H1 (cell line): ENCODE measurements around the gene SLC7A14. TPM values are rescaled to one million over a fixed set of nuclear protein-coding genes. Genes with fewer than 3 reads are reported as not detected.

Source experiments
- CTCF ChIA-PET: fragments of 300-600 bp; sonication (Branson Sonifier 250); formaldehyde crosslinking; loops from one replicate; lab custom pipeline; 2021; ENCODE audit not compliant: partially characterized antibody; lab: Charles Lee
- POLR2A ChIA-PET: fragments of 300-600 bp; sonication (Branson Sonifier 250); formaldehyde crosslinking; loops from one replicate; lab custom pipeline; 2021; ENCODE audit warnings: inconsistent platforms; ENCODE audit not compliant: partially characterized antibody; lab: Charles Lee
- DNase-seq, 2 experiments: peaks; one replicate each; pipeline versions ENCODE4 v3.0.0 to v3.0.0-alpha.2; 2010 to 2022; ENCODE audit warnings: low spot score in 2 of 2, low read depth in 1 of 2, mixed read lengths in 1 of 2
- FAIRE-seq: peaks from 2 replicates; lab custom pipeline; 2011; peaks lifted over from hg19 to GRCh38; lab: Jason Lieb, UNC
- H2AFZ ChIP-seq: 2 replicates; pipeline ENCODE4 v1.8.1; 2012; ENCODE audit warnings: low read length, inconsistent platforms
- H2AK5ac ChIP-seq: 2 replicates; pipeline ENCODE4 v1.6.1; 2013; ENCODE audit warnings: low read depth, low read length
- H2BK120ac ChIP-seq: replicated peaks from 2 replicates; pipeline ENCODE3; 2013; ENCODE audit warnings: low read depth, low read length, inconsistent platforms
- H2BK12ac ChIP-seq: 2 replicates; pipeline ENCODE4 v1.6.1; 2013; ENCODE audit warnings: low read depth, low read length
- H2BK15ac ChIP-seq: 2 replicates; pipeline ENCODE4 v1.6.1; 2013; ENCODE audit warnings: low read length
- H2BK20ac ChIP-seq: 2 replicates; pipeline ENCODE4 v1.6.1; 2013; ENCODE audit warnings: low read length
- H2BK5ac ChIP-seq: 2 replicates; pipeline ENCODE4 v1.6.1; 2013; ENCODE audit warnings: low read depth, low read length
- H3K14ac ChIP-seq: 2 replicates; pipeline ENCODE4 v1.6.1; 2013; ENCODE audit warnings: inconsistent platforms; ENCODE audit not compliant: insufficient read length
- H3K18ac ChIP-seq: 2 replicates; pipeline ENCODE4 v1.6.1; 2013; ENCODE audit warnings: low read length; ENCODE audit errors: extremely low read depth
- H3K23ac ChIP-seq: 2 replicates; pipeline ENCODE4 v1.6.1; 2013; ENCODE audit warnings: inconsistent platforms; ENCODE audit not compliant: insufficient read length
- H3K23me2 ChIP-seq: 2 replicates; pipeline ENCODE4 v1.6.1; 2013; ENCODE audit warnings: low read depth, low read length
- H3K27ac ChIP-seq: 2 replicates; pipeline ENCODE4 v1.6.1; 2011; ENCODE audit warnings: low read depth, low read length, inconsistent platforms
- H3K27me3 ChIP-seq, 4 experiments: replicated peaks in 1 of 4; 1 replicate in 1 of 4; 2 replicates in 3 of 4; pipeline versions ENCODE4 v1.6.1 to v1.8.1; 2011 to 2013; ENCODE audit warnings: low read length in 3 of 4, mild to moderate bottlenecking in 3 of 4, inconsistent platforms in 2 of 4, mixed read lengths in 2 of 4, moderate library complexity in 1 of 4; ENCODE audit not compliant: control insufficient read depth in 3 of 4, insufficient read depth in 3 of 4; ENCODE audit errors: extremely low read depth in 1 of 4
- H3K36me3 ChIP-seq, 4 experiments: 2 replicates each; pipeline versions ENCODE4 v1.6.1 to v1.8.1; 2011 to 2013; ENCODE audit warnings: mild to moderate bottlenecking in 4 of 4, low read length in 3 of 4, moderate library complexity in 2 of 4, control low read depth in 1 of 4, inconsistent platforms in 1 of 4; ENCODE audit not compliant: insufficient read depth in 4 of 4, control insufficient read depth in 2 of 4
- H3K4ac ChIP-seq: replicated peaks from 2 replicates; pipeline ENCODE3; 2013; ENCODE audit warnings: low read length, low read depth, mixed read lengths, inconsistent platforms; ENCODE audit not compliant: insufficient read length
- H3K4me1 ChIP-seq, 4 experiments: replicated peaks in 1 of 4; 1 replicate in 1 of 4; 2 replicates in 3 of 4; pipeline versions ENCODE4 v1.6.1 to v1.8.1; 2011 to 2013; ENCODE audit warnings: low read length in 3 of 4, inconsistent platforms in 2 of 4, mixed read lengths in 1 of 4; ENCODE audit not compliant: insufficient read depth in 4 of 4, control insufficient read depth in 3 of 4
- H3K4me2 ChIP-seq, 2 experiments: 2 replicates each; pipeline versions ENCODE4 v1.6.1 to v1.8.1; 2011 to 2013; ENCODE audit warnings: low read depth in 2 of 2, low read length in 2 of 2, control low read depth in 1 of 2, inconsistent platforms in 1 of 2, mild to moderate bottlenecking in 1 of 2; ENCODE audit not compliant: insufficient read depth in 1 of 2
- H3K4me3 ChIP-seq, 4 experiments: fragments of 200-600, 300-600 bp in 1 of 4; sonication (generic), shearing (Covaris generic), sonication (Bioruptor Twin) in 1 of 4; 2 replicates each; pipeline versions ENCODE4 v1.5.1 to v1.8.1; 2011 to 2016; ENCODE audit warnings: low read length in 4 of 4, low read depth in 3 of 4, control low read depth in 2 of 4, inconsistent platforms in 2 of 4, mild to moderate bottlenecking in 2 of 4, mixed read lengths in 1 of 4, moderate library complexity in 1 of 4; ENCODE audit not compliant: insufficient read depth in 2 of 4; ENCODE audit errors: extremely low read depth in 1 of 4
- H3K56ac ChIP-seq: replicated peaks from 2 replicates; pipeline ENCODE3; 2013; ENCODE audit warnings: low read depth, mild to moderate bottlenecking, mixed read lengths, low read length, inconsistent platforms; ENCODE audit not compliant: insufficient read length
- H3K79me1 ChIP-seq: 2 replicates; pipeline ENCODE4 v1.6.1; 2013; ENCODE audit warnings: low read depth, low read length, control low read depth
- H3K79me2 ChIP-seq, 2 experiments: 2 replicates each; pipeline versions ENCODE4 v1.6.1 to v1.8.1; 2012 to 2013; ENCODE audit warnings: low read length in 2 of 2, mild to moderate bottlenecking in 2 of 2, inconsistent platforms in 1 of 2; ENCODE audit not compliant: insufficient read depth in 2 of 2, control insufficient read depth in 1 of 2
- H3K9ac ChIP-seq, 4 experiments: replicated peaks in 1 of 4; 1 replicate in 1 of 4; 2 replicates in 3 of 4; pipeline versions ENCODE4 v1.6.1 to v1.8.1; 2011 to 2013; ENCODE audit warnings: low read depth in 3 of 4, low read length in 3 of 4, control low read depth in 2 of 4, mild to moderate bottlenecking in 2 of 4, moderate library complexity in 2 of 4, inconsistent platforms in 1 of 4; ENCODE audit errors: extremely low read depth in 1 of 4
- H3K9me3 ChIP-seq, 2 experiments: 2 replicates each; pipeline versions ENCODE4 v1.6.1 to v1.8.1; 2012 to 2013; ENCODE audit warnings: mild to moderate bottlenecking in 2 of 2, moderate library complexity in 2 of 2, control low read depth in 1 of 2, inconsistent platforms in 1 of 2, low read depth in 1 of 2, low read length in 1 of 2, mixed read lengths in 1 of 2; ENCODE audit not compliant: insufficient read depth in 2 of 2
- H4K20me1 ChIP-seq, 2 experiments: replicated peaks in 1 of 2; 2 replicates each; pipeline versions ENCODE3 to v1.8.1; 2011 to 2013; ENCODE audit warnings: inconsistent platforms in 2 of 2, low read length in 2 of 2, mild to moderate bottlenecking in 1 of 2; ENCODE audit not compliant: insufficient read depth in 2 of 2, control insufficient read depth in 1 of 2
- H4K5ac ChIP-seq: 2 replicates; pipeline ENCODE4 v1.6.1; 2013; ENCODE audit warnings: low read length, low read depth, mixed read lengths, inconsistent platforms; ENCODE audit not compliant: insufficient read length
- H4K8ac ChIP-seq: 2 replicates; pipeline ENCODE4 v1.8.0; 2013; ENCODE audit warnings: mild to moderate bottlenecking, moderate library complexity, low read length, inconsistent platforms; ENCODE audit not compliant: insufficient read depth; ENCODE audit errors: extremely low read depth
- H4K91ac ChIP-seq: replicated peaks from 2 replicates; pipeline ENCODE3; 2013; ENCODE audit warnings: low read length, mixed read lengths, inconsistent platforms; ENCODE audit not compliant: insufficient read length
- WGBS, 2 experiments: shearing (Covaris generic) in 1 of 2; methylation state at CpG; one replicate each; pipeline versions ENCODE4 v1.1.6 to v1.1.7; 2013 to 2015; ENCODE audit warnings: low lambda C conversion rate in 2 of 2, mixed read lengths in 2 of 2, inconsistent platforms in 1 of 2, low coverage in 1 of 2, missing lambda C conversion rate in 1 of 2; ENCODE audit not compliant: insufficient replicate concordance in 2 of 2, insufficient coverage in 1 of 2, insufficient read length in 1 of 2; ENCODE audit errors: extremely low coverage in 1 of 2, missing lambda C conversion rate in 1 of 2; 5-methylcytosine and 5-hydroxymethylcytosine counted together
- polyA plus RNA-seq, 7 experiments: library from polyadenylated mRNA; depleted of rRNA in 3 of 7; stranded (reverse) in 5 of 7; unstranded in 2 of 7; fragments of >200 nt in 5 of 7; fragments of 200-250 nt in 2 of 7; gene quantifications; 1 replicate in 5 of 7; 2 replicates in 1 of 7; 4 replicates in 1 of 7; pipeline versions ENCODE4 v1.2.1 to v1.2.3, GENCODE V29; 2011 to 2013; ENCODE audit warnings: missing spikeins in 2 of 7, mixed read lengths in 2 of 7
- total RNA-seq: library from RNA; stranded (reverse); fragmentation: NEBNext Ultra II Directional; extraction: Animal tissue kit (Norgen Biotek cat#: 25700); gene quantifications from 2 replicates; pipeline ENCODE4 v1.2.1, GENCODE V29; 2021

SLC7A14 gene
- total and polyA plus RNA-seq, 2 of the 8 experiments (the other 6 are each of a cell fraction or from before 2014, with no cell fraction given), result 0.21 to 0.95 TPM

- H3K56ac ChIP-seq, result no peak overlapping the region
- H2AFZ ChIP-seq, result no peak overlapping the region
- no peak overlapping the region for H2AK5ac ChIP-seq
- no peaks in the 10 kb centered on the region for H3K36me3 ChIP-seq
- no peak overlapping the region for H3K14ac ChIP-seq
- no peak overlapping the region for H3K23ac ChIP-seq
- no peaks in the 10 kb centered on the region for H4K20me1 ChIP-seq
- H3K4me1 ChIP-seq, result no peaks in the 10 kb centered on the region
- H4K5ac ChIP-seq, result no peak overlapping the region
- no peak overlapping the region for H2BK12ac ChIP-seq
- H3K27ac ChIP-seq, result no peak overlapping the region
- H3K27me3 ChIP-seq, result no peaks in the 10 kb centered on the region
- ChIA-PET CTCF (interaction anchor here (1.2 kb wide), 2 partner anchors 23 to 205 kb away, joined by 3 to 4 read pairs; partner anchors contain the start of gene SLC7A14), POLR2A (no interaction called here)
- H4K8ac ChIP-seq, result no peak overlapping the region
- no peaks in the 10 kb centered on the region for H3K9me3 ChIP-seq
- H3K79me2 ChIP-seq, result no peaks in the 10 kb centered on the region
- no peak for FAIRE-seq
- WGBS, 2 experiments, result 90% methylated on average over 1 of the region's 1 CpG; no CpG with 5 or more reads in 1 of the 2 experiments
- H3K4me3 ChIP-seq, result no peak overlapping the region
- H4K91ac ChIP-seq, result no peak overlapping the region
- H3K4me2 ChIP-seq, result no peak overlapping the region
- no peak overlapping the region for H3K18ac ChIP-seq
- no peaks in the 10 kb centered on the region for H3K23me2 ChIP-seq
- no peak overlapping the region for H2BK20ac ChIP-seq
- DNase-seq, result no peak
- no peaks in the 10 kb centered on the region for H3K79me1 ChIP-seq
- no peak overlapping the region for H2BK120ac ChIP-seq
- no peak overlapping the region for H2BK5ac ChIP-seq
- no peak overlapping the region for H3K4ac ChIP-seq
- H2BK15ac ChIP-seq, result no peak overlapping the region
- no peak overlapping the region for H3K9ac ChIP-seq
These were observed 22.6 kb upstream of the SLC7A14 start for GRCh38 chr3:170608475-170608874.
